Neural cell (in vitro differentiated cells): ENCODE data around the gene LUC7L3. TPM values are rescaled to one million over a fixed set of nuclear protein-coding genes. Genes with fewer than 3 reads are reported as not detected.

Source experiments
- H2AFZ ChIP-seq: fragments of 200-600, 300-800 bp; sonication (generic), shearing (Covaris generic); 2 replicates; pipeline ENCODE4 v1.6.0; 2014; ENCODE audit warnings: low read depth, mild to moderate bottlenecking, antibody characterized with exemption, low read length, moderate library complexity
- H3F3A ChIP-seq: fragments of 200-600 bp; shearing (Covaris generic); 2 replicates; pipeline ENCODE4 v1.6.1; 2016; ENCODE audit warnings: mild to moderate bottlenecking, moderate library complexity, mixed read lengths, antibody characterized with exemption, low read length; ENCODE audit not compliant: insufficient read depth, poor library complexity, severe bottlenecking
- H3K27ac ChIP-seq: fragments of 200-600, 300-800 bp; sonication (generic), shearing (Covaris generic); 2 replicates; pipeline ENCODE4 v1.5.1; 2014; ENCODE audit warnings: mild to moderate bottlenecking, low read length, moderate library complexity
- H3K27me3 ChIP-seq: fragments of 300-800, 200-600 bp; sonication (generic), shearing (Covaris generic); 2 replicates; pipeline ENCODE4 v1.6.0; 2014; ENCODE audit warnings: mild to moderate bottlenecking, low read depth, low read length, moderate library complexity; ENCODE audit not compliant: insufficient read depth
- H3K36me3 ChIP-seq: fragments of 300-800, 200-600 bp; sonication (generic), shearing (Covaris generic); 2 replicates; pipeline ENCODE4 v1.5.1; 2014; ENCODE audit warnings: mild to moderate bottlenecking, antibody characterized with exemption, low read length, moderate library complexity; ENCODE audit not compliant: insufficient read depth
- H3K4me2 ChIP-seq: fragments of 300-800, 200-600 bp; sonication (generic), shearing (Covaris generic); 2 replicates; pipeline ENCODE4 v1.6.0; 2014; ENCODE audit warnings: mild to moderate bottlenecking, low read length
- H3K4me3 ChIP-seq: fragments of 300-800, 200-600 bp; sonication (generic), shearing (Covaris generic); 2 replicates; pipeline ENCODE4 v1.5.1; 2014; ENCODE audit warnings: mild to moderate bottlenecking, low read length, moderate library complexity
- H3K79me2 ChIP-seq: fragments of 200-600 bp; shearing (Covaris generic); replicated peaks from 2 replicates; pipeline ENCODE4 v1.6.0; 2014; ENCODE audit warnings: mild to moderate bottlenecking, low read length, moderate library complexity; ENCODE audit not compliant: insufficient read depth
- H3K9ac ChIP-seq: fragments of 300-800, 200-600 bp; sonication (generic), shearing (Covaris generic); 2 replicates; pipeline ENCODE4 v1.6.1; 2016; ENCODE audit warnings: mild to moderate bottlenecking, low read length, mixed read lengths
- H3K9me2 ChIP-seq: fragments of 200-600 bp; shearing (Covaris generic); 2 replicates; pipeline ENCODE4 v1.6.1; 2016; ENCODE audit warnings: mild to moderate bottlenecking, low read length, mixed read lengths; ENCODE audit not compliant: insufficient read depth
- H3K9me3 ChIP-seq: fragments of 200-600, 300-800 bp; sonication (generic), shearing (Covaris generic); 2 replicates; pipeline ENCODE4 v1.6.1; 2016; ENCODE audit warnings: mild to moderate bottlenecking, mixed run types, low read length, moderate library complexity, mixed read lengths
- H4K20me1 ChIP-seq: fragments of 200-600 bp; shearing (Covaris generic); 2 replicates; pipeline ENCODE4 v1.6.1; 2016; ENCODE audit warnings: mild to moderate bottlenecking, mixed run types; ENCODE audit not compliant: insufficient read depth
- CTCF ChIP-seq: fragments of 450-650 bp; IDR thresholded peaks from 2 replicates; pipeline ENCODE4 v1.5.1; 2014; ENCODE audit warnings: antibody characterized with exemption, mild to moderate bottlenecking, moderate library complexity; ENCODE audit not compliant: poor library complexity, severe bottlenecking
- EP300 ChIP-seq: fragments of 450-650 bp; conservative IDR thresholded peaks from 2 replicates; pipeline ENCODE4 v1.6.1; 2014; ENCODE audit warnings: antibody characterized with exemption, mild to moderate bottlenecking, moderate library complexity; ENCODE audit not compliant: poor library complexity, severe bottlenecking
- EZH2 ChIP-seq: fragments of 200-600, 300-800 bp; shearing (Covaris generic), sonication (generic); IDR thresholded peaks from 2 replicates; pipeline ENCODE4 v1.6.1; 2014; ENCODE audit warnings: antibody characterized with exemption, low read length, borderline replicate concordance, mild to moderate bottlenecking; ENCODE audit not compliant: insufficient read depth, poor library complexity, severe bottlenecking
- MXI1 ChIP-seq: fragments of 450-650 bp; conservative IDR thresholded peaks from 2 replicates; pipeline ENCODE4 v1.6.1; 2014; ENCODE audit warnings: antibody characterized with exemption, mild to moderate bottlenecking; ENCODE audit not compliant: poor library complexity, severe bottlenecking
- POLR2AphosphoS5 ChIP-seq: IDR thresholded peaks from 2 replicates; pipeline ENCODE4 v1.6.1; 2012
- RAD21 ChIP-seq: fragments of 450-650 bp; conservative IDR thresholded peaks from 2 replicates; pipeline ENCODE4 v1.6.1; 2014; ENCODE audit warnings: antibody characterized with exemption, mild to moderate bottlenecking, moderate library complexity
- SMC3 ChIP-seq: fragments of 450-650 bp; conservative IDR thresholded peaks from 2 replicates; pipeline ENCODE4 v1.6.1; 2014; ENCODE audit warnings: antibody characterized with exemption, mild to moderate bottlenecking, moderate library complexity; ENCODE audit not compliant: poor library complexity
- TAF1 ChIP-seq: IDR thresholded peaks from 2 replicates; pipeline ENCODE4 v1.6.1; 2012; ENCODE audit warnings: low read depth
- polyA plus RNA-seq: library from polyadenylated mRNA; depleted of rRNA; stranded (reverse); fragments of >200 nt; gene quantifications from 2 replicates; pipeline ENCODE4 v1.2.3, GENCODE V29; 2014
- TF ChIP-seq, protein P1 (sequence below): IDR thresholded peaks from 2 replicates; pipeline ENCODE4 v1.6.1; 2012; ENCODE audit warnings: borderline replicate concordance

The LUC7L3 gene
- polyA plus RNA-seq, 1 donor from 2014 or later: 677 TPM

GRCh38 chr17:50769884-50770283, 50.5 kb downstream of the LUC7L3 start:
- Histone ChIP-seq H3K79me2 (no peaks in the 10 kb centered on the region), H3K27me3 (no peaks in the 10 kb centered on the region), H3K9me3 (no peaks in the 10 kb centered on the region), H3F3A (no peaks in the 10 kb centered on the region), H4K20me1 (no peaks in the 10 kb centered on the region), H3K27ac (no peak overlapping the region), H3K36me3 (no peaks in the 10 kb centered on the region), H3K4me2 (no peak overlapping the region), H3K4me3 (no peak overlapping the region), H2AFZ (no peak overlapping the region), H3K9ac (no peak overlapping the region), H3K9me2 (no peaks in the 10 kb centered on the region)
- TF ChIP-seq EP300 (no peak), CTCF (no peak), MXI1 (no peak)

- TF ChIP-seq POLR2AphosphoS5 (no peak), TAF1 (no peak), EP300 (no peak), MXI1 (no peak), SMC3 (no peak), EZH2 (no peak), RAD21 (no peak), CTCF (no peak)
- TF ChIP-seq, protein P1, sequence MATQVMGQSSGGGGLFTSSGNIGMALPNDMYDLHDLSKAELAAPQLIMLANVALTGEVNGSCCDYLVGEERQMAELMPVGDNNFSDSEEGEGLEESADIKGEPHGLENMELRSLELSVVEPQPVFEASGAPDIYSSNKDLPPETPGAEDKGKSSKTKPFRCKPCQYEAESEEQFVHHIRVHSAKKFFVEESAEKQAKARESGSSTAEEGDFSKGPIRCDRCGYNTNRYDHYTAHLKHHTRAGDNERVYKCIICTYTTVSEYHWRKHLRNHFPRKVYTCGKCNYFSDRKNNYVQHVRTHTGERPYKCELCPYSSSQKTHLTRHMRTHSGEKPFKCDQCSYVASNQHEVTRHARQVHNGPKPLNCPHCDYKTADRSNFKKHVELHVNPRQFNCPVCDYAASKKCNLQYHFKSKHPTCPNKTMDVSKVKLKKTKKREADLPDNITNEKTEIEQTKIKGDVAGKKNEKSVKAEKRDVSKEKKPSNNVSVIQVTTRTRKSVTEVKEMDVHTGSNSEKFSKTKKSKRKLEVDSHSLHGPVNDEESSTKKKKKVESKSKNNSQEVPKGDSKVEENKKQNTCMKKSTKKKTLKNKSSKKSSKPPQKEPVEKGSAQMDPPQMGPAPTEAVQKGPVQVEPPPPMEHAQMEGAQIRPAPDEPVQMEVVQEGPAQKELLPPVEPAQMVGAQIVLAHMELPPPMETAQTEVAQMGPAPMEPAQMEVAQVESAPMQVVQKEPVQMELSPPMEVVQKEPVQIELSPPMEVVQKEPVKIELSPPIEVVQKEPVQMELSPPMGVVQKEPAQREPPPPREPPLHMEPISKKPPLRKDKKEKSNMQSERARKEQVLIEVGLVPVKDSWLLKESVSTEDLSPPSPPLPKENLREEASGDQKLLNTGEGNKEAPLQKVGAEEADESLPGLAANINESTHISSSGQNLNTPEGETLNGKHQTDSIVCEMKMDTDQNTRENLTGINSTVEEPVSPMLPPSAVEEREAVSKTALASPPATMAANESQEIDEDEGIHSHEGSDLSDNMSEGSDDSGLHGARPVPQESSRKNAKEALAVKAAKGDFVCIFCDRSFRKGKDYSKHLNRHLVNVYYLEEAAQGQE: no peak
- Histone ChIP-seq H2AFZ (no peak overlapping the region), H4K20me1 (no peaks in the 10 kb centered on the region), H3K9me2 (no peaks in the 10 kb centered on the region), H3K4me3 (no peak overlapping the region), H3K27me3 (no peaks in the 10 kb centered on the region), H3K36me3 (no peaks in the 10 kb centered on the region), H3K4me2 (no peak overlapping the region), H3K9ac (no peak overlapping the region), H3K27ac (no peak overlapping the region), H3K9me3 (no peaks in the 10 kb centered on the region), H3K79me2 (no peaks in the 10 kb centered on the region), H3F3A (no peaks in the 10 kb centered on the region)
These were observed 50.9 kb downstream of the LUC7L3 start for GRCh38 chr17:50770346-50770745.
